HFFc6 (cell line): ENCODE results near the gene FMNL2. TPM values are rescaled to one million over a fixed set of nuclear protein-coding genes. Genes with fewer than 3 reads are reported as not detected.
"Not testable (repeated sequence)": the region's sequence is repeated elsewhere in the genome, so short reads cannot be mapped to it uniquely, and the experiment has no call there.

Source experiments
- DNase-seq: peaks from one replicate; pipeline ENCODE4 v3.0.0-alpha.2; 2018
- H3K27ac Mint-ChIP-seq: 2 replicates; pipeline ENCODE4 v1.8.0; 2020; ENCODE audit warnings: mild to moderate bottlenecking, mixed read lengths
- H3K27me3 Mint-ChIP-seq: 2 replicates; pipeline ENCODE4 v1.8.0; 2021; ENCODE audit warnings: mild to moderate bottlenecking, moderate library complexity, mixed read lengths; ENCODE audit not compliant: insufficient read depth
- H3K36me3 Mint-ChIP-seq: 2 replicates; pipeline ENCODE4 v1.8.0; 2021; ENCODE audit warnings: low read depth, mixed read lengths
- H3K4me1 Mint-ChIP-seq: 2 replicates; pipeline ENCODE4 v1.8.0; 2020; ENCODE audit warnings: low read depth, mixed read lengths
- H3K4me3 Mint-ChIP-seq: 2 replicates; pipeline ENCODE4 v1.8.0; 2020; ENCODE audit warnings: mild to moderate bottlenecking, moderate library complexity, mixed read lengths
- H3K9me3 Mint-ChIP-seq: 2 replicates; pipeline ENCODE4 v1.8.0; 2020; ENCODE audit warnings: mild to moderate bottlenecking, mixed read lengths
- total RNA-seq, 6 experiments: library from RNA; stranded (reverse); fragmentation: NEBNext Ultra II Directional; extraction: Animal tissue kit (Norgen Biotek cat#: 25700); gene quantifications; 2 replicates in 1 of 6; 3 replicates in 5 of 6; pipeline ENCODE4 v1.2.3, GENCODE V29; 2021
- TF ChIP-seq, protein P1 (sequence below): fragments of 200-600 bp; sonication (generic); IDR thresholded peaks from 2 replicates; pipeline ENCODE4 v1.5.0; 2021; ENCODE audit warnings: antibody characterized with exemption, mild to moderate bottlenecking

Gene FMNL2
- total RNA-seq, 6 experiments from 2014 or later = 13.7 to 20.9 (median 16.0) TPM

DNA sequence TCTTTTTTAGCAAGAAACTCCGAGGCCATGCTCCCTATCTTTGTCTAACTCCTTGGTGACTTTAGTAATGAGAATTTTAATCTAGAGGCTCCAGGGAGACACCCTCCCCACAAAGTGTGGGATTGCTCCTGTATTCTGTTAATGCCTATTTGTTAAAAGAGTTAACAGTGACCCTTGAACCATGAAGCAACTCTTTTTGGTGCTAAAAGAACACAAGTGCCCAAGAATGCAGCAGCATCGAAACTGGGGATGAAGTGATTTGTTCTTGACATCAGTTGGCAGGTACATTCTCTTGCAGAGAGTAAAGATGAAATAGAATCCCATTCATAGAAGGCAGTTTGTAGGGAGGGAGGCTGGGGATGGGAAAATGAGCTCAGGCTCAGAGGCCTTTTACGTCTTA lies 50.0 kb downstream of the FMNL2 start:
- H3K4me1 Mint-ChIP-seq = peaks cover 72% of the 10 kb centered on the region
- TF ChIP-seq, protein P1, sequence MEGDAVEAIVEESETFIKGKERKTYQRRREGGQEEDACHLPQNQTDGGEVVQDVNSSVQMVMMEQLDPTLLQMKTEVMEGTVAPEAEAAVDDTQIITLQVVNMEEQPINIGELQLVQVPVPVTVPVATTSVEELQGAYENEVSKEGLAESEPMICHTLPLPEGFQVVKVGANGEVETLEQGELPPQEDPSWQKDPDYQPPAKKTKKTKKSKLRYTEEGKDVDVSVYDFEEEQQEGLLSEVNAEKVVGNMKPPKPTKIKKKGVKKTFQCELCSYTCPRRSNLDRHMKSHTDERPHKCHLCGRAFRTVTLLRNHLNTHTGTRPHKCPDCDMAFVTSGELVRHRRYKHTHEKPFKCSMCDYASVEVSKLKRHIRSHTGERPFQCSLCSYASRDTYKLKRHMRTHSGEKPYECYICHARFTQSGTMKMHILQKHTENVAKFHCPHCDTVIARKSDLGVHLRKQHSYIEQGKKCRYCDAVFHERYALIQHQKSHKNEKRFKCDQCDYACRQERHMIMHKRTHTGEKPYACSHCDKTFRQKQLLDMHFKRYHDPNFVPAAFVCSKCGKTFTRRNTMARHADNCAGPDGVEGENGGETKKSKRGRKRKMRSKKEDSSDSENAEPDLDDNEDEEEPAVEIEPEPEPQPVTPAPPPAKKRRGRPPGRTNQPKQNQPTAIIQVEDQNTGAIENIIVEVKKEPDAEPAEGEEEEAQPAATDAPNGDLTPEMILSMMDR = no peak
- DNase-seq = no peak
- no peaks in the 10 kb centered on the region for H3K27me3 Mint-ChIP-seq
- H3K27ac Mint-ChIP-seq = no peak overlapping the region
- peaks cover 12% of the 10 kb centered on the region for H3K36me3 Mint-ChIP-seq
- no peaks in the 10 kb centered on the region for H3K9me3 Mint-ChIP-seq
- H3K4me3 Mint-ChIP-seq = no peak overlapping the region

DNA sequence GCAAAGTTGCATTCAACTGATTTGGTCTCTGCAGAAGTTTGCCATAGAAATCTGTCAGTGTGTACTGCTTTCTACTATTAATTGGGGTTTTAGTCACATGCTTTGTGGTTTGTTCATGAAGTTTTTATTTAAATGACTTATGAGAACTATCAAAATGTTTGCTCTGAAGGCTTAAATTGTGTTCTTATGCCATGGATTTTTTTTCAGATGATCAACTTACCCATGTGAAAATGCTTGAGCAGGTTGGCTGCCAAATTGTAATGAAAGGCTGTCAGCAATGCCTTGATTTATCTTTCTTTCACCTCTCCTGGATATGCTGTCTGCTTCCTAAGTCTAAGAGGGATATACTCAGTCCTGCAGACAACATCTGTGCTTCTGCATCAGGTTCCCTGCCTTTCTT lies 50.7 kb downstream of the FMNL2 start:
- Mint-ChIP-seq H3K9me3 (no peaks in the 10 kb centered on the region), H3K27me3 (no peaks in the 10 kb centered on the region), H3K27ac (no peak overlapping the region), H3K4me1 (peaks cover 66% of the 10 kb centered on the region), H3K4me3 (no peak overlapping the region), H3K36me3 (peaks cover 14% of the 10 kb centered on the region)
- no peak for DNase-seq
- TF ChIP-seq, protein P1 = no peak

DNA sequence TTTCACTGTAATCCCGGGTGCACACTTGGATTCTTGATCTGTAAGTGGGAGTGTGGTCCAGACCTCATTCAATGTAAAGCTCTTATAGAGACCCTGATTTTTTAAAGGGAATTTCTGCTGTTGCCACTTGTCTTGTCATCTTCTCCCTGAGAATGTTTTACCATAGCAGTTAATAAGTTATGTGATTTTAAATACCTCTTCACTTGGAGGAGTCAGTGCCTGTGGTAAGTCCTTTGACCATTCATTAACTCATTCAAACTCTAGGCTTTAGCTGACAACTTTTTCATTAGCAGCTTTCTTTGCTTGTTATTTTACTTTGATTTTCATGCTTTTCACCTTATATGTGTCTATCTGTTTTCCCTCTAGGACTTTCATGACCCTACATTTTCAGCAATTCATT lies 51.3 kb downstream of the FMNL2 start:
- Mint-ChIP-seq H3K27me3 (no peaks in the 10 kb centered on the region), H3K9me3 (no peaks in the 10 kb centered on the region), H3K27ac (no peak overlapping the region), H3K4me1 (peaks cover 64% of the 10 kb centered on the region), H3K4me3 (no peak overlapping the region), H3K36me3 (peaks cover 14% of the 10 kb centered on the region)
- TF ChIP-seq, protein P1 = no peak
- DNase-seq = no peak

DNA sequence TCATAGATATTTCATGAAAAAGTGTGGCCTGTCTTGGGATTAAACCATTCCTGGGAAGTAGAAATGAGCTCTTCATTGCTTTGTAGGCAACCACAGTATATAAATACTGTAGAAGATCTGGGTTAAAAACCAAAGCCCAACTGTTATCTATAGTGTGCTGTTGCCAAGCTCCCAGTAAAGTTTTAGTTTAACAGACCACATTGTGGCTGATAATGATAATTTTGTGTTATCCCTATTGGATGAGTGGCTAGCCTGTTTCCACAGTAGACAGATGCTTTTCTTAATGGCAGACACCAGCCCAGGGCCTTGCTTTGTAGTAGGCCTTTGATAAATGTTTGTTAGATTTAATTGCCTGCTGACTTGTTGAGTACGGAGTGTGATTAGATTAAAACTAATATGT lies 52.1 kb downstream of the FMNL2 start:
- H3K4me3 Mint-ChIP-seq = no peak overlapping the region

DNA sequence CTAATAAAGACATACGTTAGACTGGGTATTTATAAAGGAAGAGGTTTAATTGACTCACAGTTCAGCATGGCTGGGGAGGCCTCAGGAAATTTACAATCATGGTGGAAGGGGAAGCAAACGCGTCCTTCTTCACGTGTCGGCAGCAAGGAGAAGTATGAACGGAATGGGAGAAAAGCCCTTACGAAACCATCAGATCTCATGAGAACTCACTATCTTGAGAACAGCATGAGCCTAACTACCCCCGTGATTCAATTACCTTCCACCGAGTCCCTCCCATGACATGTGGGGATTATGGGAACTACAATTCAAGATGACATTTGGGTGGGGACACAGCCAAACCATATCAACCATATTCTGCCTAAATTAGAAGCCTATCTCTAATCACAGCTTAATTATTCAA lies 53.3 kb downstream of the FMNL2 start:
- H3K27me3 Mint-ChIP-seq, H3K9me3 Mint-ChIP-seq, H3K4me3 Mint-ChIP-seq, H3K27ac Mint-ChIP-seq, DNase-seq: not testable (repeated sequence)
- peaks cover 57% of the 10 kb centered on the region for H3K4me1 Mint-ChIP-seq
- peaks cover 14% of the 10 kb centered on the region for H3K36me3 Mint-ChIP-seq

More for the DNA sequence above, 52.1 kb downstream of the FMNL2 start:
- H3K9me3 Mint-ChIP-seq = no peaks in the 10 kb centered on the region
- no peak for DNase-seq
- no peaks in the 10 kb centered on the region for H3K27me3 Mint-ChIP-seq
- no peak overlapping the region for H3K27ac Mint-ChIP-seq
- peaks cover 14% of the 10 kb centered on the region for H3K36me3 Mint-ChIP-seq
- H3K4me1 Mint-ChIP-seq = peaks cover 64% of the 10 kb centered on the region
- TF ChIP-seq, protein P1 = no peak

DNA sequence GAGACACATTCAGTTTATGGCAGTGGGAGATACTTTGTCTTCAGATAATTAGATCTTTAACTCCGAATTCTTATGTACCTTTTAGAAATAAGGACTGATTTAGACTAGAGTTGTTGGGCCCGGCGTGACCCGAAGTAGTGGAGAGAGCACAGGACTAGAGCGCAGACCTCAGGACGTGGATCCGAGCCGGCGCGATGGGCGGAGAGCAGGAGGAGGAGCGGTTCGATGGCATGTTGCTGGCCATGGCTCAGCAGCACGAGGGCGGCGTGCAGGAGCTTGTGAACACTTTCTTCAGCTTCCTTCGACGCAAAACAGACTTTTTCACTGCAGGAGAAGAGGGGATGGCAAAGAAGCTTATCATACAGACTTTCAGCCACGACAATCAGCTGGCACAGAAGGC lies 54.5 kb downstream of the FMNL2 start:
- Mint-ChIP-seq H3K36me3 (peaks cover 14% of the 10 kb centered on the region), H3K9me3 (no peaks in the 10 kb centered on the region), H3K27me3 (no peaks in the 10 kb centered on the region; the same call in 1 of the 2 replicates), H3K4me3 (no peak overlapping the region), H3K27ac (no peak overlapping the region), H3K4me1 (peaks cover 45% of the 10 kb centered on the region)
- no peak for DNase-seq
- TF ChIP-seq, protein P1 = no peak
